GM06990 (cell line): ENCODE measurements around the gene SLC17A8.
"Not testable (repeated sequence)": the region's sequence is repeated elsewhere in the genome, so short reads cannot be mapped to it uniquely, and the experiment has no call there.

Source experiments
- DNase-seq: peaks from one replicate; pipeline ENCODE4 v3.0.0-alpha.2; 2011; ENCODE audit not compliant: insufficient read length; ENCODE audit errors: extremely low read depth
- H3K27me3 ChIP-seq: replicated peaks from 2 replicates; pipeline ENCODE4 v1.6.0; 2011; ENCODE audit warnings: low read length; ENCODE audit not compliant: control insufficient read depth, insufficient read depth
- H3K36me3 ChIP-seq: 2 replicates; pipeline ENCODE4 v1.5.1; 2011; ENCODE audit warnings: low read length; ENCODE audit not compliant: control insufficient read depth, insufficient read depth
- H3K4me3 ChIP-seq: replicated peaks from 2 replicates; pipeline ENCODE4 v1.5.1; 2011; ENCODE audit warnings: low read depth, mild to moderate bottlenecking, control low read depth, low read length
- CTCF ChIP-seq: IDR thresholded peaks from 2 replicates; pipeline ENCODE4 v1.5.1; 2011; ENCODE audit warnings: low read length, control low read depth, mild to moderate bottlenecking, inconsistent platforms; ENCODE audit not compliant: insufficient read depth, poor library complexity, severe bottlenecking

Gene SLC17A8

GRCh38 chr12:100329800-100330199 lies 27.1 kb upstream of the SLC17A8 start:
- H3K36me3 ChIP-seq = peaks cover 2% of the 10 kb centered on the region
- peak; percentile 56 for DNase-seq

GRCh38 chr12:100331871-100332270 lies 25.0 kb upstream of the SLC17A8 start:
- peaks cover 3% of the 10 kb centered on the region for H3K36me3 ChIP-seq
- TF ChIP-seq CTCF = no peak
- no peak for DNase-seq
- H3K4me3 ChIP-seq = no peak overlapping the region
- H3K27me3 ChIP-seq = no peaks in the 10 kb centered on the region

More at GRCh38 chr12:100329800-100330199, 27.1 kb upstream of the SLC17A8 start:
- H3K27me3 ChIP-seq = no peaks in the 10 kb centered on the region
- H3K4me3 ChIP-seq = no peak overlapping the region
- TF ChIP-seq CTCF = no peak

GRCh38 chr12:100332852-100333251 lies 24.0 kb upstream of the SLC17A8 start:
- no peak for TF ChIP-seq CTCF
- peaks cover 3% of the 10 kb centered on the region for H3K36me3 ChIP-seq
- DNase-seq = no peak
- no peaks in the 10 kb centered on the region for H3K27me3 ChIP-seq
- H3K4me3 ChIP-seq = no peak overlapping the region

- no peak for TF ChIP-seq CTCF
- DNase-seq = no peak
- Histone ChIP-seq H3K36me3 (peaks cover 4% of the 10 kb centered on the region), H3K4me3 (no peak overlapping the region), H3K27me3 (no peaks in the 10 kb centered on the region)
Observed at GRCh38 chr12:100337299-100337698, 19.6 kb upstream of the SLC17A8 start.

GRCh38 chr12:100337727-100338126 lies 19.1 kb upstream of the SLC17A8 start:
- TF ChIP-seq CTCF = no peak
- Histone ChIP-seq H3K4me3 (no peak overlapping the region), H3K36me3 (peaks cover 4% of the 10 kb centered on the region), H3K27me3 (no peaks in the 10 kb centered on the region)
- DNase-seq = no peak

- DNase-seq = no peak
- Histone ChIP-seq H3K4me3 (no peak overlapping the region), H3K36me3 (peaks cover 4% of the 10 kb centered on the region), H3K27me3 (no peaks in the 10 kb centered on the region)
- no peak for TF ChIP-seq CTCF
Observed at GRCh38 chr12:100339071-100339470, 17.8 kb upstream of the SLC17A8 start.

GRCh38 chr12:100342897-100343296 lies 14.0 kb upstream of the SLC17A8 start:
- DNase-seq, H3K4me3 ChIP-seq, H3K36me3 ChIP-seq, H3K27me3 ChIP-seq: not testable (repeated sequence)

- H3K27me3 ChIP-seq, H3K36me3 ChIP-seq, H3K4me3 ChIP-seq, DNase-seq: not testable (repeated sequence)
Observed at GRCh38 chr12:100344351-100344750, 12.5 kb upstream of the SLC17A8 start.
